Stimulated activated CD4-positive, alpha-beta T cell treated with anti-CD3 and anti-CD28 coated beads, Interleukin-12 subunit alpha, Interleukin-12 subunit beta, amount 100 ng/mL, for 48 hours (primary cell): ENCODE results near the gene SMAD6.

ENCODE experiments used
- DNase-seq, 3 donors: peaks; one replicate each; pipeline ENCODE4 v3.0.0-alpha.2; 2020; ENCODE audit warnings: low read depth in 2 of 3, low spot score in 1 of 3

SMAD6 gene

DNA sequence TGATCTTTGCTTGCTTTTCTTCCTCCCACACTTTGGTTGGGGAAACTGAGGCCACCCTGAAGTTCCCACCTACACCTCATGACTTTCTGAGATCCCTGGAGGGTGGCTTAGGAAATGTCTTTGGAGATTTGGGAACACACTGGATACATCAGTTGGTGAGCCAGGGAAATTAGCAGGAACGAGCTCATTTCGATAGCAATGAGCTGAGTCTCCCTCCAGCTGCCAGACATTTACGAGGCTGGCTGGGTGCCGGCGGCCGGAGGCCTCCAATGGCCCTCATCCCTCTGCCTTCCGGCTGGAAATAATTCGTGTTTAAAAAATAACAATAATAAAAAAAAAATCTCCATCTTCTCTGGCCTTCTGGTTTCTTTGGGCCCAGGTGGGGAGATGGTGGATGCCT lies 38.8 kb downstream of the SMAD6 start:
- no peak for DNase-seq

- DNase-seq = no peak
Observed at GRCh38 chr15:66741646-66742045, 39.6 kb downstream of the SMAD6 start.

DNA sequence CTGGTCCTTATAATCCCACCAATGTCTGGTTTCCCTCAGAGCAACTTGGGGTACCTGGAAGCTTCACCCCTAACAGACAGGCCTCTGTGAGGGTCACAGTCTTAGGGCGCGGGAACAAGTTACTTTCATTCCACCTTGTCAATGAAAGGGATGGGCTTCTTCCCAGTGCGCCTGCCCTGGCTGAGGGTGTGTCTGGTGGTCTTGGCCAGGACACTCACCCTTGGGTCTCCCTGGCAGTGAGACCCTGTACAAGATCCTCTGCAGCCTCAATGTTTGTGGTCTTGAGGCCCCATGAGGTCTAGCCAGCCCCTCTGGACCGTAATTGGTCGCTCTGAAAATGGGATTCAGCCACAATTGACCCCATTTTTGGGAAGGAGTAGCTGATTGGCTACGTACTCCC lies 40.2 kb downstream of the SMAD6 start:
- DNase-seq = no peak

DNA sequence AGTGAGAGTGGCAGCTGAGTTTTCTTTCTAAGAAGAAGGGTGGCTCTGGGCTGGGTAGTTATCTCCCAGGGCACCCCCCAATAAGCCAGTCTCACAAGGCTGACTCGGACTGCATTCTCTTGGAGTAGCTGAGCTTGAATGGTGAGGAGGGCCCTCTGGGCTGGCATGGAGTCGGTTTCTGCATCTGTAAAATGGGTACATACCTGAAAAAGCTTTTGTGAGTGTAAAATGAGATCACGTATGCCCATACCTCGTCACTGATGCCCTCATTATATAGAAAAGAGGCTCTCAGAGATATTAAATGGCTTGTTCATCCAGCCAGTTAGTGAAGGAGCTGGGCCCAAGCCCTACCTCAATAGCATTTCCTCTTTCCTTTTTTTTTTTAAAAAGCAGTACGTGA lies 41.2 kb downstream of the SMAD6 start:
- no peak for DNase-seq

DNA sequence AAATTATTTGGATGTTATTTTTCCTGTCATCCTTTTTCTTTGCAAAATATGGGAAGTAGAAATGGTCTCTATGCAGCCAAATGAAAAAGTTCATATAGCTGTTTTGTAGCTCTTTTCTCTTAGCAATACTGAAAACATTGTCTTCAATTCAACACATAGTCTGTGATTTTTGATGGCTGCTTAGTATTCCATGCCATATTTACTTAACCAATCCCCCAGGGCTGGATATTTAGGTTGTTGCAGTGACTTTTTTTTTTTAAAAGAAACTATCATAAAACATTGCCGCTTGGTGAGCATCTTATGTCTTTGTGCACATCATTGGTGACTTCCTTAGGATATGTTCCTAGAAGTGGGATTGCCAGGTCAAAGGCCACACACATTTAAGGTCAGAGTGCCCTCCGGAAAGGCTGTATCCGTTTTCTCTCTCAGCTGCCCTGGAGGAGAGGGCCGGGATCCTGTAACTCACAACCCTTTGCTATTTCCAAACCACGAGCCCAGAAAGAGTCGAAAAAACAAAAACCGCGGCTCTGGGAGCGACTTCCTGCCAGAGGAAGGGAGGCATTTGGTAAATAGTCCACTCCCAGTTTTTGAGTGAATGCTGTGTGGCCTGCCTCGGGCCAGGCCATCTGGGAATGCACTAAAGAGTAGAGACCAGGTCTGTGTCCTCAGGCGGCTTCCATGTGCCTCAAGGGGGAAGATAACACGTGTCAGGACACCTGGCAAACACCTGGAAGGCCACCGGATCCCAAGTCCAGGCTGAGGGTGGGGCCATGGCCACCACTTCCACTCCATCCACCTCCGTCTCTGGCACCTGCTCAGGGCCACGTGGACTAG lies 41.9 kb downstream of the SMAD6 start:
- no peak for DNase-seq

DNA sequence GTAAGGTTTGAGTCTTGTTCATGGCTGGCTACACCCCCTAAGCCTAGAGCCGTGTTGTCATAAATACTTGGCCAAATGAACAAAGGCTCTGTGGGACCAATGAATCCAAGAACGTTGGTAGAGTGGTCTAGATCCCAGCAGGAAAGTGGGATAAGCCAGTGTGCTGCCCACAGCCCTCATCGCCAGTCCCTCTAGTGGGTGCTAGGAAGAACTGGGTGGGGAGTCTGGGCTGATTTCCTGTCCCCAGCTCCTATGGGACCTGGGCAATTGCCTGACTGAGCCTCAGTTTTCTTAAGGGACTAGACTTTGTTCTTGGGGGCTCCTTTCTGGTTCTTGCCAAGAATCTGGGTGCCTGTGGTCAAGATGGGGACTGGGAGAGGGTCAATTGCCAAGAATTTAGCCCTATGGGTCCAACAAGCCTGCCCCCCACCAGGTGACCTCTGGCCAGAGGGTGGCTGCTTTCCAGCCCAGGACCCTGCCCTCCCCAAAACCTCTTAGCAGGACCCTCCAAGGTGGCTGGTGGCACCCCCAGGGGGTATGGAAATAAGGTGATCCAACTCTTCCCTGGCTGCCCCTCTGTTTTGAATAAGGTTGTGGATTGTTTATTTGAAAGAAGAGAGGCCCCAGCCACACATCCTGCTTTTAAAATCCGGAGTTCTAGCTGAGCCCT lies 42.7 kb downstream of the SMAD6 start:
- DNase-seq = no peak

GRCh38 chr15:66745530-66746230 lies 43.6 kb downstream of the SMAD6 start:
- no peak for DNase-seq

DNA sequence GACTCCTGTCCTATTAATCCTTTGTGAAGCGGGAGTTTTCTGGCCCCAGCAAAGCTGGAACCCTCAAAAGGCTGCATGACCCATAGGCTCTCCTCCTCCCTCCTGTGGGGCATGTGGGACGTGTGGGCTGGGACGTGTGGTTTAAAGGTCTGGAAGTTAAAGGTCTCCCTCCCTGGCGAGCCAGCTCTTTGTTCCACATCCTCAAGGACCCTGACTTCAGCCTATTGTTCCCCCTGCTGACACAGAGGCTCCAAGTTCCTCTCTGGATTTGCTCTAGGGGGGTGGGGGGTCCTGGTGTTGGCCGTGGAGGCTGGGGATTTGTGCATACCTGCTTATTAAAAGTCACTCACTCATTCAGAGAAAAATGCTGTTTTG lies 44.2 kb downstream of the SMAD6 start:
- no peak for DNase-seq

DNA sequence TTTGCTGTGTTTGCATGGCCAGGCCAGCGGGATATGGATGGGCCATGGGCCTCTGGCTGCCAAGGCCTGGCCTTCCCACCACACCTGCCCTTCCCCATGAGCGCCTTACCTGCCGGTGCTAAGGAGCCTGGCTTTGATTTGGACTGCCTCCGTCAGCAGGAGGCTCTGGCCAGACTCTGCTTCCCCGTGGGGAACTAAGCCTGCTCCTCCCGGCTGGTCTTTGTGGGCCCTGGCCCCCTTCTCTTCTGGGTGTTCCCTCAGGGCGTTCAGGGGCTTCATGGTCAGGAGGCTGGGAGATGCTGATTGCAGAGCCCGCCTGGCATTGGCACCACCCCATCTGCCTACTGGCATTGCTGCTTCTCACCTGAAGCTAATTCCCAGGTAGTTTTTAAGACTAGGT lies 45.2 kb downstream of the SMAD6 start:
- DNase-seq = no peak

- no peak for DNase-seq
Observed at GRCh38 chr15:66747886-66748707, 46.1 kb downstream of the SMAD6 start.

DNA sequence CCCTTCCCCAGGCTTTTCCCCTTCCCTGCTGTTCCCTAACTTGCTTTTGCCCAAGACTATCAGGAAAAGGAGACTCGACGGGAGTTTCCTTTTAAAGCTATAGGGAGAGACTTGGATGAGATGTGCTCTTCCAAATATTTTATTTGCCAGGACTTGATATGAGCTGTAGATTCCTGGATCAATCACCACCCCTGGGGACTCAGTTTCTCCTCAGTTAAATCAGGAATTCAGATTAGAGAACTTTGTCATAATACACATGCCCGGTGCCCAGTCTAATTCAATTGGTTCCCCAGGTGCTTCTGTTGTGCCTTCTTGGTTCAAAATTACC lies 46.6 kb downstream of the SMAD6 start:
- DNase-seq = no peak

DNA sequence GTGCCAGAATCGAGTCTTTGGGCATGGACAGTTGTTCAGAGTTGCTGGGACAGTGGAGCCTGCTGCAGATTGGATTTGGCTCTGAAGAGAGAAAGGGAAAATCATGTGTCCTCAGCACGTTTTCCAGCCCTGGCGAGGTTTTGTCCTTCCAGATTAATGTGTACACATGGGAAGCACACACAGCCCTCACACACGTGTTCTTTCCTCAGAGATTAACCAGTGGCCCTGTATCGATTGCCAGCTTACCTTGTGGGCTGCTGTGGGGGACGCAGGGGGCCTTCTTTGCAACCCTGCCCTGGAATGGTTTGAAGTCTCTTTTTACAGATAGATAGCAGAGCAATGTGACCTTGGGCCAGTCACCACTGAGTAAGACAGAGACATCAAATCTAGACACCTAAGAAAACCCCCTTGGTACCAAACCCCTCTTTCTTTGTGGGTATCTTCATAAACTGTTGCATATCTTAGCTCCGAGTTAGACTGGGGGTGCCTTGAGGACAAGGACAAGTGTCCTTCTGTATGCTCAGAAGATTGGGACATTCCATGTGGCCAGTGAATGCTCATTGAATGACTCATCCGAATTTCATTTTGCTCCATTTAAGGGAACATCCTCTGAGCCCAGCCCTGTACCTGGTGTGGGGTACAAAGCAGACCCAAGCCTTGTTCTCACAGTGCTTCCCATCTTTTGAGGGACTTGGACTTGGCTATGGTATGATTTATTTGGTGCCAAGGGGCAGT lies 48.0 kb downstream of the SMAD6 start:
- DNase-seq = no peak

- no peak for DNase-seq
Observed at GRCh38 chr15:66750609-66751008, 48.6 kb downstream of the SMAD6 start.

GRCh38 chr15:66751579-66751978 lies 49.5 kb downstream of the SMAD6 start:
- DNase-seq = no peak

DNA sequence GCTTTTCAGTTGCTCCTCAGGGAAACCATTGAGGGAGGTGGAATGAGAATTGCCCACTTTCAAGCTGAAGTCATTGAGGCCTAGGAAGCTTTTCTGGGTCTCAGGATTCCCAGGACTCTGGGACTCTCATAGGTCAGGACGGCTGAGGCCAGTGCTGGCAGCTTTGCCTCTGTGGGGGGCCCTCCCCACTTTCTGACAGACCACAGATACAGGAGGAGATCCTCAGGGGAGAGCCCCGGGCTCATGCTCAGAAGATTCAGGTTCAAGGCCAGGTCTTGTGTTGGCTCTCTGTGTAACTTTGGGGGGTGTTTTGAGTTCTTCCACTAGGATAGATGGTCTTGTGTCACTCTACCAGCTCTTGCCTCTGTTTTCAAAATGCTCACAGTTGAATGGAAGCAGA lies 50.0 kb downstream of the SMAD6 start:
- DNase-seq = no peak

- DNase-seq = no peak
Observed at GRCh38 chr15:66753687-66754377, 51.8 kb downstream of the SMAD6 start.

DNA sequence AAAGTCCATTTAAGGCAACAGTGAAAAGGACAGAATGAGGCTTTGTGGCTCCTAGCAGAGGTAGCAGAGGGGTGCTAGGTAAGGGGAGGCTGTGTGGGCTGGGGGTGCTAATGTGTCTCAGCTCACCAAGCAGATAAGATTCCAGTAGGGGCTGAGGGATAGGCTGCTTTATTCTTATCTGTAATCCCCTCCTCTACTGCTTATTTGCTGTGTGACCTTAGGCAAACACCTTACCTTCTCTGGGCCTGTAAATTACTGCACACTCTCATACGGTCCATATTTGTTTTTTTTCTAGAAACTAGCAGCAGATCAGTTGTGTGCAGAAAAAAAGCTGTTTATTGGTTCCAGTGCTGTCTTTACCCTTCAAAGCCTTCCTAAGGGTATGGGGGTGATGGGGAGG lies 52.8 kb downstream of the SMAD6 start:
- DNase-seq = no peak

- no peak for DNase-seq
Observed at GRCh38 chr15:66755298-66756068, 53.4 kb downstream of the SMAD6 start.

- no peak for DNase-seq
Observed at GRCh38 chr15:66756295-66756694, 54.3 kb downstream of the SMAD6 start.
